Measurements from ENCODE around the gene GADD45GIP1.

- TF ChIP-seq, protein P1, sequence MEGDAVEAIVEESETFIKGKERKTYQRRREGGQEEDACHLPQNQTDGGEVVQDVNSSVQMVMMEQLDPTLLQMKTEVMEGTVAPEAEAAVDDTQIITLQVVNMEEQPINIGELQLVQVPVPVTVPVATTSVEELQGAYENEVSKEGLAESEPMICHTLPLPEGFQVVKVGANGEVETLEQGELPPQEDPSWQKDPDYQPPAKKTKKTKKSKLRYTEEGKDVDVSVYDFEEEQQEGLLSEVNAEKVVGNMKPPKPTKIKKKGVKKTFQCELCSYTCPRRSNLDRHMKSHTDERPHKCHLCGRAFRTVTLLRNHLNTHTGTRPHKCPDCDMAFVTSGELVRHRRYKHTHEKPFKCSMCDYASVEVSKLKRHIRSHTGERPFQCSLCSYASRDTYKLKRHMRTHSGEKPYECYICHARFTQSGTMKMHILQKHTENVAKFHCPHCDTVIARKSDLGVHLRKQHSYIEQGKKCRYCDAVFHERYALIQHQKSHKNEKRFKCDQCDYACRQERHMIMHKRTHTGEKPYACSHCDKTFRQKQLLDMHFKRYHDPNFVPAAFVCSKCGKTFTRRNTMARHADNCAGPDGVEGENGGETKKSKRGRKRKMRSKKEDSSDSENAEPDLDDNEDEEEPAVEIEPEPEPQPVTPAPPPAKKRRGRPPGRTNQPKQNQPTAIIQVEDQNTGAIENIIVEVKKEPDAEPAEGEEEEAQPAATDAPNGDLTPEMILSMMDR (IDR thresholded peaks at IDR 0.05; ENCODE audit: low read depth, low read length, poor library complexity, severe bottlenecking): no peak
- no peak for TF ChIP-seq EZH2phosphoT487 (IDR thresholded peaks at IDR 0.05; ENCODE audit: borderline replicate concordance, low read length)
These were observed 13.2 kb upstream of the GADD45GIP1 start for GRCh38 chr19:12970070-12970820.
